LoVo (cell line): ENCODE results near the gene HMSD.
"Not testable (repeated sequence)": the region's sequence is repeated elsewhere in the genome, so short reads cannot be mapped to it uniquely, and the experiment has no call there.

ENCODE experiments used
- DNase-seq: peaks from one replicate; pipeline ENCODE4 v3.0.0-alpha.2; 2016; ENCODE audit warnings: low spot score

The HMSD gene, protein sequence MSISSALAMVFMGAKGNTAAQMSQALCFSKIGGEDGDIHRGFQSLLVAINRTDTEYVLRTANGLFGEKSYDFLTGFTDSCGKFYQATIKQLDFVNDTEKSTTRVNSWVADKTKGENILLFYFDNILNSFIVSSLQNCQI

DNA sequence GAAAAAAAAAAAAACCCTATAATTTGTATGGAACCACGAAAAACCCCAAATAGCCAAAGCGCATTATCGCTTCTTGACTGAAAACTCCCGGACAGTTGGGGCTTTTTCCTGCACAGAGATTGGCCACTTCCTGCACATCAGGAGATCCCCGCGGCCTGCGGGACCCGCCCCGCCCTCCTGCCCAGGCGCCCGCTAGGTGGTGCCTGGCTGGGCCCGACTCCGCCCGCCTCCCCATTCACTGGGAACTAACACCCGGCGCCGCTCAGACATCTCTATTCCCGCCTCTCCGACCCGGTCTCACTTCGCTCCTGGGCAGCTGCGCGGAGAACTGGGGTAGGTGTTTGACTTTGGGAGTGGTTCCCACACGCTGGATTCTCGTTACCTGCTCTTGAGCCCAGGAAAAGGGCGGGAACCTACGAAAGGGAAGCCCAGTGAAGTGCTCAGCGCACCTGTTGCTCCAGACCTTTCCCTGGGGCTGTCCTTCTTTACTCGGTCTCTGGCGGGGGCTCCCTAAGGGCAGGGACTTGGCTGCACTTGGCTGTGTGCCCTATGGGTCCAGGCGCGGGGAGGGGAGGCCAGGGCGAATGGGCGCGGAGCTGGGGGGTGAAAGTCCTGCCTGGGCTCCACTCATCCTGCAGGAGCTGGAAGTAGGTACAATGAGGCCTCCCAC, at the start of gene HMSD:
TSS of gene HMSD (plus strand) at position 234 of the 670 bp plus-strand sequence. CDS start 4,155 bp downstream, outside the sequence.
- peak; percentile 55 for DNase-seq

DNA sequence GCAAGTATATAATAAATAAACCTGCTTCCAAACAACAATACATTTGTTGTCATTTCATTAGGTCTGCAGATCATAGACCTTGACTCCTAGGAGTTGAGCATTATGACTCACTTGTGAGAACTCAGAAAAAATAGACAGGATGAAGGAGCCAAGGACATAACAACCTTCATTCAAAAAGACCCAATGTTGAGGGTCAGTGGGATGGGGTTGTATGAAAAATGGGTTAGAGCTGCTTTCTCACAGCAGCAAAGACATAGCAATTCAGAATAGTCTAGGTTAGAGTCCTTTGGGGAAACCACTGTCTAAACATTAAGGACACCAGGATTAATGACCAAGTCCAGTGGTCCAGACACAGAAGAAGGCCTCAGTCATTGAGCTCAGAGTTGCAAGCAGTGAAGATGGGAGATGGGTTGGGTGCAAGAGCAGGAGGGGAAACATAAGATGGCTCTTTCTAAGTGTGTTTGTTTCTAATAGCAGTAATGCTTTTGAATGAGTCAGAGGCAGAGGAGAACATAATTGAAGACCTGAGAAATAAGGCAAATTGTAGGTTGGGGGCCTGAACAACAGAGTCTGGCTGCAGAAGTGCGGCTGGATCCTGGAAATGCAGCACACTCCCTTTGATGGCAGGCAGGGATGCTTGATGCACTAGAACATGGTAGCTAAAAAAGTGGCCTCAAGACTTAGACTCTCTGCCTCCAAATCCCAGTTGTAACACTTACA, 45.1 kb upstream of the HMSD start:
- DNase-seq = no peak

DNA sequence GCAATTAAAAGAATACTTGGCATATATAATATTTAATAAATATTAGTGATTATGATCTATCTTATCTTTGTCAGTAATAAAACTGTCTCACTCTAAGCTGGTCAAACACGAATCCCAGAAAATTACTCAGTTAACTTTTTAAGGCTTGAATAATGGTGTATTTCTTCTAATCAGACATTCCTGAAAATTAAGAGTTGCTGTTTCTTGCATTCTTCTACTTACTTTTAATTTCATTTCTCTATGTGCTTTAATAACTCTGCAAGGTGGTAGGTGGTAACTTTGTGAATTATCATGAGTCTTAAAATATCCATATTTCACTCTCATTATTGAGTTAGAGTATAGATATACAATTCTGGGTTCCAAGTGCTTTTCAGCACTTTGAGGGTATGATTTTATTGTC, 44.4 kb upstream of the HMSD start:
- DNase-seq = no peak

DNA sequence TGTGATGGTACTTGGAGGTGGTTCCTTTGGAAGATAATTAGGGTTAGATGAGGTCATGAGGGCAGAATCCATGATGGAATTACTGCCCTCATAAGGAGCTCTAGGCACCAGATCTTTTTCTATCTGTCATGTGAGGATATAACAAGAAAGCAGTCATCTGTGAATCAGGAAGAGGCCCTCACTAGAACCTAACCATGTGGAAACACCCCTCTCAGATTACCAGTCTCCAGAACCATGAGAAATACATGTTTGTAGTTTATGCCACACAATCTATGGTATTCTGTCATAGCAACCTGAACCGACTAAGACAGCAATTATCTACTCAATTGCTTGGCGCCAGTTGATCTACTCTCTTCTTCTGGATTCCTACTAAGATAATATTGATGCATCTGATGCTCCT, 43.7 kb upstream of the HMSD start:
- no peak for DNase-seq

DNA sequence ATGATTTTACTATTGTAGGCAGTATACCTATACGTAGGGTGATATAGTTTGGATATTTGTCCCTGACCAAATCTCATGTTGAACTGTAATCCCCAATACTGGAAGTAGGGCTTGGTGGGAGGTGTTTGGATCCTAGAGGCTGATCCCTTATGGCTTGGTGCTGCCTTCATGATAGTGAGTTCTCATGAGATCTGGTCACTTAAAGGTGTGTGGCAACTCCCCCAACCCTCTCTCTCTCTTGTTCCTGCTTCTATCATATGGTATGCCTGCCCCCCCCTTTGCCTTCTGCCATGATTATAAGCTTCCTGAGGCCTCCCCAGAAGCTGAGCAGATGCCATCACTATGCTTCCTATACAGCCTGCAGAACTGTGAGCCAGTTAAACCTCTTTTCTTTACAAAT, 43.0 kb upstream of the HMSD start:
- no peak for DNase-seq

DNA sequence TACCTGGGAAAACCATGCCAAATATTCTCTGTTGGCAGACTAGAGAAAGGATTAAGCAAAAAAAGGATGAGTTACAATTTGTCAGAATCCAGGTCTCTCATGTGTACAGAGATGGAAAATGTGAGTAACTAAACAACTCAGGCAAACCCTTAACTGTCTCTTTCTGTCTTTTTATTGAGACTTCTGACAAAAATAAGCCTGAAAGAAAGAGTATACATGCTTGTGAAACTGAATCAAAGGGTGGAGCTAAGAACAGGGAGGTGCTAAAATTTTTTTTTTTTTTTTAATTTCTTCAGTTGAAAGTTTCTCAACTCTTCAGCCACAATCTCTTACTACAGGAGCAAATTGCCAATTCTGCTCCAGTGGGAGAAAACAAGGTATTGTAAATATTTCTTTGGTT, 41.4 kb upstream of the HMSD start, which contains the start of gene SERPINB10:
TSS of gene SERPINB10 (plus strand) at position 295 of the 400 bp plus-strand sequence. CDS start 7,553 bp downstream, outside the sequence.
- DNase-seq = no peak

DNA sequence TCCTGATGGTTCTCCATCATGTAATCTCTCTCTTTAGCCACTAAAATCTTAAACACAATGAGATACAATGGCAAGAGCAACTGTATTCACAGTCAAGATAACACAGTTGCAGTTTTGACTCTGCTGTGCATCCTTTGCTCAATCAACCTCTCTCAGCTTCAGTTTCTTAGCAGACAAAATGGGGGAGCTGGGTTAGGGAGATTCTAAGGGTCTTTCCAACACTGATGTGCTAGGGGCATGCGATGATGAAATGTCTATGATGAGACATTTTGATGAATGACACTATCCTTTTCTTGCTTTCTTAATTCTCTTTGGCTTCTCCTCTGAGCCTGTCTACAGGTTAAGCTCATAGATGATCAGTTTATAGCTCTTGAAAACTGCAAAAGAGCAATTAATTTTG, 40.2 kb upstream of the HMSD start:
- no peak for DNase-seq

DNA sequence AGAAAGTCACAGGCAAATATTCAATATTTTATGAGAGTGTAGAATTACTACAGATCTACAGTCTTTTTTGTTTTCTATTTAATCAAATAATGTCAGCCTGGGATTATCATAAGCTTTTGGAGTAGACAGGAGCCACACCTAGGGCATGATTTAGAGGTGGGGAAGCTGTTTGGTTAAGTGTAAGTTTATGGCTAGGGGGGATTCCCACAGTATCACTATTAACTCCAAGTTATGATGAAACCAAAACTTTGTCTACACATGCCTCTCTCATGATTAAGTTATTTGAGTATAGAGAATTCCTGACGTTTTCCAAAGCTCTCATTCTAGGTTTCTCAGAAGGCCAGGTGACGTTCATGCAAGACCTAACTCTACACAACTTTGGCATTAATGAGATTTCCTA, 39.2 kb upstream of the HMSD start:
- no peak for DNase-seq

DNA sequence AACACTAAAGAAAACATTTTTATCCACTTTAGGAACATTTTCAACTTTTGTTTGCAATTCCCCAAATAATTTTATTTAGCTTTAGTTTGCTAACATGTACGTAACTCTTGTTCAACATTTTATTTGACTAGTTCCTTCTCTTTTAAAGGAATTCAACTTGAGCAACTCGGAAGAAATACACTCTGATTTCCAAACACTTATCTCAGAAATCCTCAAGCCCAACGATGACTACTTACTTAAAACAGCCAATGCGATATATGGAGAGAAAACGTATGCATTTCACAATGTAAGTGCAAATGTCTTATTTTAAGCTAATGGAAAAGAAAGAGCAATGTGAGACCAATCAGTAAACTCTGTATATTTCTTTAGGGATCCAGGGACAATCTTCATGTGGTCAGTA, 31.3 kb upstream of the HMSD start:
- no peak for DNase-seq

DNA sequence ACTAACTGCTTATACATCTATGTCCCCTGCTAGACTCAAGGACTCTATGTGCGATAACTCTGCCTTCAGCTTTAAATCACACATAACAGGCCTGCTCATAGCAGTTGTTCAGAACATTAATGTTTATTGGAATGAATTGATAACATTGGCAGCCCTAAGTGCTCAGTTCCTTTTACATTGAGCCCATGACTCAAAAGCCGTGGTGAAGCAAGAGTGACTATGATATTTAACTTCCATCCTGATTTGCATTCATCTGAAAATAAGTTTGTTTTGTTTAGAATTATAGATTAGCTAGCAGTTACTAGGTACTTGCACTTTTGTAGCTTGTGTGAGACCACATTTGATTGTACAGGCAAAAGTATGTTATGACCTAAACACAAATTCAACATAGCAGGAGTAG, 27.1 kb upstream of the HMSD start:
- DNase-seq = no peak

DNA sequence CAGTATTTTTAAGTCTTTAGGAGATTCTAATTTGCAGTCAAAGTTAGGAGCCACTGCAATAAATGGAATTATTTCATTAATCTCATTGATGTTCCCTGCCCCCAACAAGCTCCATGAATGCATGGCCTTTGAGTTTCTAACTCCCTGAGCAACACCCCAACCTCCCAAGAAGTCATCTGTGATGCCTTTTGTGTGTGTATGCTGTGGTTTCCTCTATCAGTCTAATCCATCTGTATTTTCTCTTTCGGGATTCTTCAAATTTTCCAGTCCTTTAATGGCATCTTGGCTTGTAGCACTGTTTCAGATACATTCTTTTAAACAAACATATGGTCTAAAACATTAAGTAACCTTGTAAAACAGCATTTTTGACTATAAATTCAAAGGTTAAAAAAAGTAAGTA, 24.6 kb upstream of the HMSD start:
- no peak for DNase-seq

DNA sequence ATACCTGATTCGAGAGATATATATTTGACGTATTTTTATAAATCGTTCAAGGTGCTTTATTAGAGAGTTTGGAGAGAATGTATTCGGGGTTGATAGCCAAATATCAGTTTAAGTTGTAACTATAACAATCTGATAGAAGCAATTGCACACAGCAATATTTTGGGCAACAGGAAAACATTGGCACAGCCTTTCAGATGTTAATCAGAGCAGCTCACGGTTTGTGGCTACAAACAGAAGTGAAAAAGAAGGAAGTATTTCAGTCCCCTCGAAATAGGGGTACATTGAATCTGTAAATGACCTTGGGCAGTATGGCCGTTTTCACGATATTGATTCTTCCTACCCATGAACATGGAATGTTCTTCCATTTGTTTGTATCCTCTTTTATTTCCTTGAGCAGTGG, 20.8 kb upstream of the HMSD start:
- DNase-seq = no peak

DNA sequence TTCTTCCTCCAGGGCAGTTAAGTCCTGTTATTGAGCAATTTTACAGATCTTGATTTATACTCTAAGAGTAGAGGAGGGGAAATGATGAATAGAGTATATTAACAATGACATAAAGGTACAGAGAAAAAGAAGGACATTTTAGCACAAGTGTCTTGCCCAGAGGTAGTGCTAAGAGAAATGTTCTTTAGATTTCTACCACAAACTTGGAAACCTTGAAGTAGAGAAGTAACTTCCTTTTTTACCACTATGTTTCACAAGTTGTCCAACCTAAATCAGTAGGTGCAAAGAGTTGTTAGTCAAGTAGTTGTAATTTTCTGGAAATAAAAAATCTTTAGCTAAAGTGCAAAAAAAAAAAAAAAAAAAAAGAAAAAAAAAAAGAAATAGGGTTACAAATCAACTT, 19.7 kb upstream of the HMSD start:
- DNase-seq = not testable (repeated sequence)

DNA sequence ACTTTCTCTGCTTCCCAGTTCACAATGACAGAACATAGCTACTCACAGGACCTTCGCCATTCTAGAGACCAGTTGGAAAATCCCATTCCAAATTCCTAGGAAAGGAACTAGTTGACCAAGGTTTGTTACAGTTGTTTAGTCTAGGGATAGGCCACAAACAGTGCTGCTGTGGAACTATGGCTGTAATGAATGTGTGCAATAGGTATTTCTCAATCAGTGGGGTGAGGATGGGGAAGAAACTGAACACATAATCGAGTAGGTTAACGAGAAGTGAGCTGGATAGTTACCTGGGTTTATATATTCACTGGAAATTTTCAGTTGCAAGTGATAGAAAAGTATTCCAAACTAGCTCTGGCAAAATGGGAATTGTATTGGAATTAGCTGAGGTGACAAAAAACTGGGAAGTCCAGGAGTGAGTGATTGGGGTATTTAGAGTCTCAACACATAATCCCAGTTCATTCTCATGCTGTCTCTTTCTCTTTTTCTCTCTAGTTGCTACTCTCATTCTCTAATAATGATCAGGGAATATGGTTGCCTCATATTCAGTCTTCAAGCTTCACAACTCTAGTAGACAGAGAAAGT, 18.2 kb upstream of the HMSD start:
- DNase-seq = no peak

DNA sequence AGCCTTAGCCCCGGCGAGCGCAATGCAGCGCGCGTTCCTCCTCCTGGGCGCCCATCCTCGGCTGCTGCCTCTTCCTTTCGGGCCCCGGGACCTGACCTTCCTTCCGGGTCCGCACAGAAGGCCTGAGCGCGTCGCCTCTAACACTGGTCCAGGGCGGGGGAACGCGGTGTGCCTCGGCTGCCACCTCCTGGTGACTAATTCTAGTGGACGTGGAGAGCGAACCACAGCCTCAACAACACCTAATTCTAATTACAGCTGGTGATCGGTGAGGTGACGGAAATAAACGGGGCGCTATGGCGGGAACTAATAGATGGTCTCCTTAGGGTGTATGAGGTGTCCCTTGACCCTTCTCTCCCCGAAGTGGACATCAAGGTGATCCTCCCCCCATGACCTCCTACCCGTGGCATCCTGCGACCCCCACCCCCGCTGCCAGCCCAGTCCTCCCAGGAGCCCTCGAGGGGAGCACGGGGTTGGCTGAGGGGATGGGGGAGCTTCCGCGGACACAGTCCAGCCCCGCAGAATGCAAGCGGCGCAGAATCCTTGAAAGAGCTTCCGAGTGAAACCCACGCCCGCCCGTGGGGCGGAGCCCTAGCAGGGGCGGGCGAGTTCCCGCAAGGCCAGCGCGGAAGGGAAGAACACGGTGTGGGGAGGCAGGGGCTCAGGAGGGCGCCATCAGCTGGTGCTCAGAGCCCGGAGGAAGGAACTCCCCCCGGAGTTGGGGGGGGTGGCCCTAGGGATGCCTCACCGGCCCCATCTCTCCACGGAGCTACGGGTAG, 12.8 kb upstream of the HMSD start:
- DNase-seq = peak; percentile 80

DNA sequence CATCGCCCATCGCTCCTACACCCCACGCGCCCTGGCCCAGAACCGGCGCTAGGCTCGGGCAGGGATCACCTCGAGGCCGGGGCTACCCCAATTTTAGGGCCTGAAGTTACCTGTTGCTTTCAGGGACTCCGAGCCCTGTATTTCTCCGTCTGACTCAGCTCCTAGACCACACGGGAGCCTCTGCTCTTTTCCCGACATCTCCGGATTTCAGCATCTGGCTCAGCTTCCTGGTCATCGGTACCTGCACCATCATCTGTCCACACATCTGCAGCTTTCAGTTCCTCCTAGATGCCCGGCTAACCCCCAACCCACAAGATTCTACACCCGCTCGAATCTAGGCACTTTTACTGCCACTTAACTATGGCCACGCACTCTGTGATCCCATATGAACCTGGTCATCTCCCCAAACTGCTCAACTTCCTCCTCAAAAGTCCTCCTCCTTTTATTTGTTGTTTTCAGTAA, 12.1 kb upstream of the HMSD start:
- DNase-seq = no peak

DNA sequence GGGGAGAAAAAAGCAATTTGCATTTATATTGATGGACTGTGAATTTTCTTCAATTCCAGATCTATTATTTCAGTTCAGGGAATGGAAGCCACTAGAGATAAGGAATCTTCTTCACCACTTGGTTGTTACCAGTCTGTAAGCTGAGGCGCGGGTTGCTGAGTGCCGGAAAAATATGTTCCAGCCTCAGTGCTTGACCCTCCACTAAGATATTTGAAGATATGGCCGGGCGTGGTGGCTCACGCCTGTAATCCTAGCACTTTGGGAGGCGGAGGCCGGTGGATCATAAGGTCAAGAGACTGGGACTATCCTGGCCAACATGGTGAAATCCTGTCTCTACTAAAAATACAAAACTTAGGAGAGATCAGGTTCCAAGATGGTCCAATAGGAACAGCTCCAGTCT, 9.1 kb upstream of the HMSD start:
- DNase-seq = no peak

DNA sequence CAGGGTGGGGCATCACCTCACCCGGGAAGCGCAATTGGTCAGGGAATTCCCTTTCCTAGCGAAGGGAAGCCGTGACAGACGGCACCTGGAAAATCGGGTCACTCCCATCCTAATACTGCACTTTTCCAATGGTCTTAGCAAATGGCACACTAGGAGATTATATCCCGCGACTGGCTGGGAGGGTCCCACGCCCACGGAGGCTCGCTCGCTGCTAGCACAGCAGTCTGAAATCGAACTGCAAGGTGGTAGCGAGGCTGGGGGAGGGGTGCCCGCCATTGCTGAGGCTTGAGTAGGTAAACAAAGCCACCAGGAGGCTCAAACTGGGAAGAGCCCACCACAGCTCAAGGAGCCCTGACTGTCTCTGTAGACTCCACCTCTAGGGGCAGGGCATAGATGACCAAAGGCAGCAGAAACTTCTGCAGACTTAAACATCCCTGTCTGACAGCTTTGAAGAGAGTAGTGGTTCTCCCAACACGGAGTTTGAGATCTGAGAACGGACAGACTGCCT, 8.5 kb upstream of the HMSD start:
- DNase-seq = not testable (repeated sequence)

DNA sequence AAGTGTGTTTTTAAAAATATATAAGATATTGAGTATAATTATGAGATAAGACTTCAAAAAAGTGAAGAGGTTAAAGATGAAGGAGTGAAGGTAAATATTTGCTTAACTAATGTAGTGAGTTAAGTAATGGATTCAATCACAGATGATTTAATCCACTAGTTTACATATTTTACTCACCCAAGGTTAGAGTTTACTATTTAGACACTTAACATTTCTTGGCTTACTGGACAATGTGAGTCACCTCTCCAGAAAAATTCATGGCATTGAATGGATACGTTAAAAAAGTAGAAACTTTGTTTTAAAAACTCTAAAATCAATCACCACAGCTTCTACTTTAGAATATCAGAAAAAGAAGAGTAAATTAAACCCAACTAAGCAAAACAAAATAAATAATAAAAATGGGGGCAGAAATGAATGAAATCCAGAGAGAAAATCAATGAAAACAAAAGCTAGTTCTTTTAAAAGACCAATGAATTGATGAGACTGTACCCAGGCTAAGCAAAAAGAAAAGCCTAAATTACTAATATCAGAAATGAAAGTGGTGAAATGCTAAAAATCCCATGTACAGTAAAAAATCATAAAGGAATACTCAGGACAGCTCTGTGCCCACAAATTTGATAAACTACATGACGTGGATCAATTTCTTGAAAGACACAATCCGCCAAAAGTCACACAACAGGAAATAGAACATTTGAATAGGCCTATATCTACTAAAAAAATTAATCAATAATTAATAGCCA, 1.9 kb upstream of the HMSD start:
- DNase-seq = no peak

DNA sequence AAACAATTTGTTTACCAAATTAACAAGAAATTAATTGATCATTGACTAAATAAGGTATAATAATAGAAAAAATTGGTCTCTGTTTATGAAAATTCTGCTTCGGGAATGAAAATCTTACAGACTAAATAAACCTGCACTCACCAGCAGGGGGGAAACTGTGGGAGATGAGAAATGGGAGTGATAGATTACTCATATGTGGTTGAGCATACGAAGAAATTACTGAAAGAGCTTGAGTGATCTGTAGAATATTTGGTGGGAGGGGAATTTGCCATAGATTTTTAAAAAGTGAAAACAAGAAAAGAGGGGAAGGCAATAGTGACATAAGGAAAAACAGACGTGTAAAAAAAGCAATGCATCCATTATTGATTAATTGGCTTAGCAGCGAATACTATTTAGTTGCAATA, 2.2 kb downstream of the HMSD start:
- DNase-seq = no peak

DNA sequence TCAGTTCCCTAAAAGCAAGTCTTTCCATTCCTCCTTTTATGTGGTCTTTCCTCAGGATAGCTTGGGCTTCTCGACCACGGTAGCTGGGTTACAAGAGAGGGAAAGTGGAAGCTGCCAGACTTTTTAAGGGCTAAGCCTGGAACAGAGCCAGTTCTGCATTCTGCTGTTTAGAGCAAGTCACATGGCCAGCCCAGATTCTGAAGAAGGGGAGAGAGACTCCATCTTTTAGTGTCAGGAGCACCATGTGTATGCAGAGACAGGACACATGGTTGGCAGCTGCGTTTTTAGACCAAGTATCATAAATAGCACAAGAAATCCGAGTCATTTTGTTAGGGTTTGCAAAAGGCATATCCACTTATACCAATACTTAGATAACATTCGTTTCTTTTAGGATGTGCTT, 4.7 kb downstream of the HMSD start:
- DNase-seq = no peak
